Measurements from ENCODE around the gene ERICH3.
"Not testable (repeated sequence)": the region's sequence is repeated elsewhere in the genome, so short reads cannot be mapped to it uniquely, and the experiment has no call there.

The ERICH3 gene

DNA sequence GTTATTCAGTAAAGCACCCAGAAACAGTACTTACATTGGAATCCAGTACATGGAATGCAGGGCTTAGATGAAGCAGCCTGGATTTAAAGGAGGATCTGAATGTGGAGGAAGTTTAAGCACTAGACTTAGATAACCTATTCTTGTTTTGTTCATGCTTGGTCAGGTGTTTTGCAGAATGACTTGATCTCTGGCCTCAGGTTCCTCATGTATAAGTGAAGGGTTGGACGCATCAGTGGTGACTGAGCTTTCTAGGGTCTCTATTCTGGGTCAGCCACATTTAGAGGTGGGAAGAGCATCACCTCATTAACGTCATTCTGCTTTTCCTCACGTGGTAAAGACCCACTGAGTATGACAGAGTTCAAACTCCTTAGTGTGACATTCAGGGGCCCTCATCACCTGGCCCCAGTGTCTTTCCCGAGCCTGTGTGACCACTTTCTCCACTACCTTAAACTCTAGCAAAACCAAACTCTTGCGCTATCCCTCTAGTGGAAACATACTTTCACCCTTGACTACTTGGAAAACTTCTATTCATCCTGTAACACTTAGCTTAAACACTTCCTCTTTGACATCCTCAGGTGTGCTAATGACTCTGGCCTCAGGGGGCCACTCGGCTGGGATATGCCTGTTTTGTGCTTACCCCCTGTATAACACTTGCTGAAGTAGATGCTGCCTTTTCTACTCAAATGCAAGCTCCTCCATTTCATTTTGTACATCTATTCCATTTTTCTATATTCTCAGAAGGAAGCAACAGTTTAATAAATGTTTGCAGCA, 871 bp upstream of the ERICH3 start:
- no peak for DNase-seq

- not testable (repeated sequence) for DNase-seq
Observed at GRCh38 chr1:74670866-74671265, 2.7 kb downstream of the ERICH3 start.

GRCh38 chr1:74654708-74655107, 18.9 kb downstream of the ERICH3 start:
- DNase-seq = no peak

GRCh38 chr1:74652711-74653139, 20.9 kb downstream of the ERICH3 start:
- no peak for DNase-seq

DNA sequence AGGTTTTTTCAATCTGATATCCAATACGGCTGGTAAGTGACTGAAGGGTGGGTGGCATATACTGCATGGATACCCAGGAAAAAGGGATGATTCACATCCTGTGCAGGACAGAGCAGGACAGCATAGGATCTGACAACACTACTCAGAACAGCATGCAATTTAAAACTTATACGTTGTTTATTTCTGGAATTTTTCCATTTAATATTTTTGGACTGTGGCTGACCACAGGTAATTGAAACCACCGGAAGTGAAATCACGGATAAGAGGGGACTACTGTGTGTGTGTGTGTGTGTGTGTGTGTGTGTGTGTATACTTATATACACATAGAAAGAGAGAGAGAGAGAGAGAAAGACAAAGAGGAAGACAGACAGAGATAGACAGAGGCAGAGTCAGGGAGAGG, 23.0 kb downstream of the ERICH3 start:
- DNase-seq = no peak

GRCh38 chr1:74641876-74642275, 31.7 kb downstream of the ERICH3 start:
- no peak for DNase-seq

- DNase-seq = no peak
Observed at GRCh38 chr1:74641161-74641560, 32.4 kb downstream of the ERICH3 start.

DNA sequence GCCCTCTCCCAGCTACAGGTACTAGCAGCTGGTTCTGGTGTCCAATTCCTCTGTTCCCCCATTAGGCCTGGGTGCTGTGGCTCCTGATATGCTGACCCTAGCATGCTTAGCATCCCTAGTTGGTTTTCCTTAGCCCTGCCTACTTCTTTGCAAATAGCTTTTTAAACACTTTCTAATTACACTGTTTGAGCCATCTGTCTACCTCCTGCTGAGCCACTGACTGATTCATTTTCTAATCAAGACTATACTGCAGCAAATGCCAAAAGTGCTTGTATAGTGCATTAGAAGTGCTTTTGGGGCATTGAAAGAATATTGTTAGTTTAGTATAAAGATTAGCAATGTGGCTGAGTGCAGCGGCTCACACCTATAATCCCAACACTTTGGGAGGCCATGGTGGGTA, 36.3 kb downstream of the ERICH3 start:
- no peak for DNase-seq

DNA sequence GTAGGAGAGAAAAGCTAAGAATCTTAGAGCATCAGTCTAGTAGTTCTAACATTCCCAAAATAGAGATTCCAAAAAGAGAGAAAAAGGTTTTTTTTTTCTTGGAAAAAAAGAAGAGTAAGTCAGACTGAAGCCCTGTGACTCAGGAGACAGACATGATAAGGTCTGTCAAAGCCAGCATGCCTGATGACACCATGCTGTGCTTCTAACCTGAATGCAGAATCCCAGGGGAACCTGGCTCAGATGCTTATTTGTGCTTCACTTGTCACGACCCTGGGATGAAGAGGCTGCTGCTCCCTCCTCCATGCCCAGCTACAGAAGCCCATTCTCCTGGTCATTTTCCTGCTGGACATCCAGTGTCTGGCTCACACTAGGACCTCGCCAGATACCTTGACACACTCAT, 44.3 kb downstream of the ERICH3 start:
- no peak for DNase-seq

DNA sequence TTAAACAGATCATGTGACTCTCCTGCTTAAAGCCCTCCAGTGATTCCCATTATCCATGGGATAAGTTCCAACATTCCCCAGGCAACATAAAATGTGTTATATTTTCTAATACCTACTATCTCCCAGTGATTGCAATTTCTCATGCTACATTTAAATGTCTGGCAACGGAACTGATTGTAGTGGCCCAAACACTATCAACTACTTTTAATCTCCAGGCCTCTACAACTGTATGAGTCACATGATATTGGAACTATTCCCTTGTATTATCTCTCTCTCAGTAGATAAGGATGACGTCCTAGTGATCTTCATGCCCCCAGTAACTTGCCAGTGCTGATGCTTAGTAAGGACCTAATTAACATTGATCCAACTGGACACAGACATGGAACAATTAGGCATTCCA, 49.9 kb downstream of the ERICH3 start:
- no peak for DNase-seq

- no peak for DNase-seq
Observed at GRCh38 chr1:74620242-74620641, 53.4 kb downstream of the ERICH3 start.

GRCh38 chr1:74618974-74619373, 54.6 kb downstream of the ERICH3 start:
- no peak for DNase-seq

- DNase-seq = no peak
Observed at GRCh38 chr1:74613894-74614293, 59.7 kb downstream of the ERICH3 start.

DNA sequence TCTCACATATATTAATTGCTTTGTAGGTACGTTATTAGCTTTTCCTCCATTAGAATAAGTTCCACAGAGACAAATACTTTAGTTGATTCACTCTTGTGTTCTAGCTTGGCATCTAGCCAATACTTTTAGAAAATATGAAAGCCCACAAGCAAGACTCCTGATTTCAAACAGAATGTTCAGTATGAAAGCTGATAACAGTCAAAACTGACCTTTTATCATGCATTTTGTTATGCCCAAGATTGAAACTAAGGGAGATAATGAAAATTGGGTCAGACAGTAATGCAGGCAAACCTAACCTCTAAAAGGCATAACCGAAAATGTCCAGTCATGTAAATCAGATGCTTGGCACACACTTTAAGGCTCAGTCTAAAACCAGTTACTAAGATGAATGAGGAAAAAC, 61.7 kb downstream of the ERICH3 start:
- DNase-seq = no peak

DNA sequence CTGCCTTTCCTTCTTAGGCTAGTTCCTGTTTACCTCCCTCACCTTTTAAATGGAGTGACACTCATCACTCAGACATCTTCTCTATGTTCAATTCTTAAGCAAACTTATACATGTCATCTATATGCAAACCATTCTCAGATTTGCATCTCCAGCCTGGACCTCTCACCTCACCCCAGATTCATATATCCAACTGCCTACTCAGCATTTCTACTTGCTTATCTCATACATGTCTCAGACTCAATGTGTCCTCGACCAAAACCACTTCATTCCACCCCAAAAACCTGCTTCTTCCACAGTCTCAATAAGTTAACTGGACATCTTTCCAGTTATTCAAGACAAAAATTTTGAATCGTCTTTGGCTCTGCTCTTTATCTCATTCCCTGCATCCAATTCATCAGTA, 62.6 kb downstream of the ERICH3 start:
- DNase-seq = no peak

GRCh38 chr1:74609810-74610371, 63.7 kb downstream of the ERICH3 start:
- no peak for DNase-seq

DNA sequence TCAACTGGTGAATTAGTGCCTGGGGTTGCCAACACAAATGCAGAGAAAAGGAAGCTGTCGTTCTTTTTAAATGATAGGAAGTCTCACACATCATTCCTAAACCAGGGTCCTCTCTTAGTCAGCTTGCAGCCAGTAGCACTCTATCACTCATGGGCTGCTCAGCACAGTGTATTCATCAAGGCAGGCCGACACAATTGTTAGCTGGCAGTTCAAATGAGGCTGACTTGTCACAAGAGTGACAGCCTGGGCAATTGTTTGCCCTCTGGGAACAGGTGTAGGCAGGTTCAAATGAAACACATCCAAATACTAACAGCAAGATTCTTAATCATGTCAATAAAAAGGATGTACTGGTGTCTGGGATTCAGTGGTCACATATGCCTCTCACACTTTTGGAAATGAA, 76.9 kb downstream of the ERICH3 start:
- DNase-seq = no peak

DNA sequence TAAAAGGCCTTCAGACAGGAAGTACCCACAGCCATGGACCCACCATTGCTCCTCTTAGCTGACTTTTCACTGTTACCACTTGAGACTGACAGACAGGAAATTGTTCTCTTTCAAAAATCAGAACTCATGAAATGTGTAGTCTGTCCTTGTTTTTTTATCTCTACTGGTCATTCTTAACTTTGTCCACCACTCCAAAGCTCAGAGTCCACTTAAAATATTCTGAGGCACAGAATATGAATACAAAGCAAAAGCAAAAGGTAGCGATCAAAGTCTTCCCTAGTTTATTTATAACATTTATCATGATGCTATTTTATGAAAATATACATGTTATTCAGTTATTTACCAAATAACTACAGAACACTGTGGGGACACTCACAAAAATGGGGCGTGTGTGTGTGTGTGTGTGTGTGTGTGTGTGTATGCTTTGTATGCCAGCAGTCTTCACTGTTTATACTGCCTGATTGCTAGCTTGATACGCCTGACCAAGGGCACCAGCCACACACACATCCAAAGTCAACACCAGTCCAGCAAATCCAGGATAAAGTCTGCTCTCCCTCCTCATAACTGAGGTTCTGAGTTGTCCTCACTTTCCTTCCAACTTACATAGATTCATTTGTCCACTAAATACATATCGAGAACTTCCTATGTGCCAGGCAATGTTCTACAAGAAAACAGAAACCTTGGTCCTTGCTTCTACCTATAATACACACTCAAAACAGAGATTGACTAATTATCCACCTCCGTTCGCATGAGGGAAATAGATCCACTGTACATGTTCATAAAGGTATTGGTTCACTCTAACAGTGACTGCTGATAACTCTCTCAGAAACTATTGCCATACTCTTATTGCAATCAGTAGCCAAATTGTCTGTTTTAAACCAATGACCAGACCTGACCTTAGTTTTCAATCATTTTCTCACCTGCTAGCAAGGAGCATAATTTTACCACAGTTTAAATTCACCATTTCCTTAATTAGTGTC, 79.4 kb downstream of the ERICH3 start:
- no peak for DNase-seq

DNA sequence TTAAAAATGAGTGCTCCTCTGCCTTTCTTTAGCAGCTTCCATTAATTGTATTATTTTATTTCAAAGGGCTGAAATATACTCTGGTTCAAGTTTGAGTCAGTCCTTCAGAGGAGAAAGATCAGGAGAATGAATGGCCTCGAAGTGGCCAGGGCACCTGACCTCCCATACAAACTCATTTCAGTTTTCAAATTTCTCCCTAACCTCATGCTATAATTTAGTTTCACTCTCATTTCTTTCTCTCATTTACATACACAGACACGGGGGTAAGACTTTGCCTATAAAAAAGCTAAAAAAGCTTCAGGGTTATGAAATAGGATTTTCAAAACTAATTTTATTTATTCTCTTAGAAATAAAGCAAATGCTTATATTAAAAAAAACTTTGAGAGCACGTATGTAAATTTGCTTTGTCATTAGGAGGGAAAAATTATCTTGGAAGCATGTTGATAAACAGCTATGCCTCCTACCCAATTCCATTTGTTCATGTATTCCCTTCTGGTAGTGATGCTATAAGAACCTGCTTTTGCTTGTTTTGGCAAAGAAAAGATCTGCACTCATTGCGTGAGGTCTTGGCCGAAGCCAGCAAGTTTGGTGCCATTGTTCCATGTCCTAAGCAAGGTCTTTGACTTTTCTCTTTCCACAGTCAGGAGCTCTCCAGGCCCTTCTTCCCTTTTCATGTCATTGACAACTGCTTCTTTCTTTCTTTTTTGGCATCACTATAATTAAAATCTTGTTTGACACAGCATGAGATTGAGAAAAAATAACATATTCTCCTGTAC, 80.8 kb downstream of the ERICH3 start:
- DNase-seq = no peak

DNA sequence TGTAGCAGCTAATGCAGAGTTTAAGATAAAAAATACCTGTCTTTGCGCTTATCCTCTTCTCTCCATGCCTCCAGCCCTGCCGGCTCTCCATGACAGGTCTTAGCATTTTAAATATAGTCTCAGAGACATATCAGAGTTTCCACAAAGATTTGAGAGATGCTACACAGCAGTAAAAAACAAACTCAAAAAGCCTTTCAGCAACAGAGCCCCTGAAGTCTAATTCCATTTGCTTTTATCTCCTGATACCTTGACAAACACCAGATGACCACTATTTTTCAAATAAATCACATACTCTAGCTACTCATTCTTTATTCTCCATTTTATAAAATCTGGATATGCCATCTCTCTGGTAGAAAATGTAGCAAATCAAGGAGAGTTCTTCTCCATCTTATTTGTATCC, 81.6 kb downstream of the ERICH3 start:
- no peak for DNase-seq

- DNase-seq = no peak
Observed at GRCh38 chr1:74590288-74590687, 83.3 kb downstream of the ERICH3 start.

DNA sequence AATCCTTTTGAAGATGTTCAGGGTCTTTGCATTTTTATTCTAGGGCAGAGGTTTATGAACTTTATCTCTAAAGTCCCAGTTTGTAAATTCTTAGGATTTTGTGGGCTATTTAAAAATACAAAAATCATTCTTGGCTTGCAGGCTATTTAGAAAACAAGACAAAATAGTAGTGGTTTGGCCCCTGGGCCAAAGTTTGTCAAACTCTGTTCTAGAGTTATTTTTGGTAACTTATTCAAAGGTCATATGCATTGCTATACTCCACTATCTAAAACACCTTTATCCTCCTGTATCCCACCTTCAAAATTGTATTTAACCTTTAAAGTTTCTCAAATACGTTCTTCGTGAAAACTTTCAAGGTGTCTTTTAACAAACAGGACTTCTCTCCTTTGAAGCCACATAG, 85.7 kb downstream of the ERICH3 start:
- no peak for DNase-seq

All from activated CD4-positive, alpha-beta T cell treated with anti-CD3 and anti-CD28 coated beads for 4 hours (primary cell).